Ectodermal cell (in vitro differentiated cells): ENCODE data around the gene LMF1.
"Not testable (repeated sequence)": the region's sequence is repeated elsewhere in the genome, so short reads cannot be mapped to it uniquely, and the experiment has no call there.

Source experiments
- H3K27ac ChIP-seq: 2 replicates; pipeline ENCODE4 v1.7.0; 2013; ENCODE audit warnings: mild to moderate bottlenecking, low read depth, low read length; ENCODE audit not compliant: insufficient read depth, poor library complexity, severe bottlenecking
- H3K27me3 ChIP-seq: 2 replicates; pipeline ENCODE4 v1.7.0; 2013; ENCODE audit warnings: mild to moderate bottlenecking, low read length; ENCODE audit not compliant: insufficient read depth, control insufficient read depth, poor library complexity, severe bottlenecking
- H3K36me3 ChIP-seq: one replicate; pipeline ENCODE4 v1.7.0; 2013; ENCODE audit warnings: low read length; ENCODE audit not compliant: control insufficient read depth, insufficient read depth
- H3K4me1 ChIP-seq: one replicate; pipeline ENCODE4 v1.7.0; 2013; ENCODE audit warnings: low read length; ENCODE audit not compliant: control insufficient read depth, insufficient read depth
- H3K4me3 ChIP-seq: 2 replicates; pipeline ENCODE4 v1.7.0; 2013; ENCODE audit warnings: low read depth, low read length, control low read depth; ENCODE audit not compliant: insufficient read depth
- H3K9me3 ChIP-seq: 2 replicates; pipeline ENCODE4 v1.7.0; 2013; ENCODE audit warnings: mild to moderate bottlenecking, low read length, moderate library complexity; ENCODE audit not compliant: control insufficient read depth
- WGBS, 2 experiments: methylation state at CpG; one replicate each; pipeline ENCODE4 v1.1.7; 2013; ENCODE audit warnings: missing lambda C conversion rate in 2 of 2; 5-methylcytosine and 5-hydroxymethylcytosine counted together

LMF1 gene

GRCh38 chr16:965036-965395 lies 5.8 kb downstream of the LMF1 start:
- no peak overlapping the region for H3K4me3 ChIP-seq
- peaks cover 31% of the 10 kb centered on the region for H3K4me1 ChIP-seq
- H3K9me3 ChIP-seq = no peaks in the 10 kb centered on the region

DNA sequence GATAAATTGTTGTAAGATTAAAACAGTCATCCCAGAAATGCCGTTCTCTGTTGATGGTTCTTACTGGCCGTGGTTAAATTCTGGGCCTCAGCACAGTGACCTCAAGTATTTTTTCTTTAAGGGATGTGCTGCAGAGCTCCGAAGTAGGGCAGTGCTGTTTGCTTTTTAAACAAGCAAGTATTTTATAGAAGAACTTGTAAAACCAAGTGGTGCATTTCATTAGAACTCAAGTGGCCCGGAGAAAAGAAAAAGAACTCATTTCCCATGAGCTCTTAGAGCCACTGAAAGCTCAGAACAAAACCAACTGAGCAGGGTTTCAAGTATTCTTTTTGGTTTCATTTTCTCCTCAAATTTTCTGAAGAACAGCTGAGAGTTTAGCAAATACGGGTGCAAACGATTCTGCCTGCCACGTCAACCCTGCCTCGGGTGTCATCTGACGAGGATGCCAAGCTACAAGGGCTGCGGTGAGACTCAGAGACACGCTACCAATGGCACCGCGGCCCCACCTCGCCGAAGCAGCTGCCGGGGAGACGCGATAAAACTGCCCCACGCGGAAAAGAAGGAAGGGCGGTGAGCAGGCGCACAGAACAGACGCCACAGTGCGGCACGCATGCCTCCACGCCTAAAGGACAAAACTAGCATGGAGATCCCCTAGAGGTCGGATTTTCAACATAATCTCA lies 6.3 kb downstream of the LMF1 start:
- H3K27me3 ChIP-seq = peaks cover 2% of the 10 kb centered on the region
- WGBS, 2 experiments = 91% methylated on average over 27 of the region's 27 CpGs
- H3K4me3 ChIP-seq = no peak overlapping the region
- H3K27ac ChIP-seq = no peak overlapping the region
- peaks cover 5% of the 10 kb centered on the region for H3K36me3 ChIP-seq
- H3K4me1 ChIP-seq = peaks cover 27% of the 10 kb centered on the region
- H3K9me3 ChIP-seq = no peaks in the 10 kb centered on the region

More at GRCh38 chr16:965036-965395, 5.8 kb downstream of the LMF1 start:
- H3K27ac ChIP-seq = no peak overlapping the region
- peaks cover 5% of the 10 kb centered on the region for H3K36me3 ChIP-seq
- WGBS, 2 experiments = 95% methylated on average over 13 of the region's 13 CpGs
- H3K27me3 ChIP-seq = peaks cover 8% of the 10 kb centered on the region

GRCh38 chr16:963913-964312 lies 6.9 kb downstream of the LMF1 start:
- Histone ChIP-seq H3K4me1 (peaks cover 21% of the 10 kb centered on the region), H3K4me3 (no peak overlapping the region)
- WGBS, 2 experiments = 93 to 94% methylated on average over 17 of the region's 17 CpGs

GRCh38 chr16:962901-963814 lies 7.6 kb downstream of the LMF1 start:
- H3K4me3 ChIP-seq = no peak overlapping the region
- H3K36me3 ChIP-seq = peaks cover 5% of the 10 kb centered on the region
- no peak overlapping the region for H3K27ac ChIP-seq
- 94 to 95% methylated on average over 23 of the region's 23 CpGs for WGBS, 2 experiments
- peaks cover 15% of the 10 kb centered on the region for H3K4me1 ChIP-seq
- H3K9me3 ChIP-seq = no peaks in the 10 kb centered on the region
- no peaks in the 10 kb centered on the region for H3K27me3 ChIP-seq

More at GRCh38 chr16:963913-964312, 6.9 kb downstream of the LMF1 start:
- Histone ChIP-seq H3K9me3 (no peaks in the 10 kb centered on the region), H3K27ac (no peak overlapping the region), H3K36me3 (peaks cover 5% of the 10 kb centered on the region), H3K27me3 (no peaks in the 10 kb centered on the region)

GRCh38 chr16:962366-962765 lies 8.4 kb downstream of the LMF1 start:
- Histone ChIP-seq H3K4me1 (peaks cover 8% of the 10 kb centered on the region), H3K4me3 (no peak overlapping the region), H3K36me3 (peaks cover 5% of the 10 kb centered on the region), H3K27ac (no peak overlapping the region), H3K9me3 (no peaks in the 10 kb centered on the region), H3K27me3 (no peaks in the 10 kb centered on the region)
- WGBS, 2 experiments = 93 to 95% methylated on average over 20 to 22 of the region's 22 CpGs

DNA sequence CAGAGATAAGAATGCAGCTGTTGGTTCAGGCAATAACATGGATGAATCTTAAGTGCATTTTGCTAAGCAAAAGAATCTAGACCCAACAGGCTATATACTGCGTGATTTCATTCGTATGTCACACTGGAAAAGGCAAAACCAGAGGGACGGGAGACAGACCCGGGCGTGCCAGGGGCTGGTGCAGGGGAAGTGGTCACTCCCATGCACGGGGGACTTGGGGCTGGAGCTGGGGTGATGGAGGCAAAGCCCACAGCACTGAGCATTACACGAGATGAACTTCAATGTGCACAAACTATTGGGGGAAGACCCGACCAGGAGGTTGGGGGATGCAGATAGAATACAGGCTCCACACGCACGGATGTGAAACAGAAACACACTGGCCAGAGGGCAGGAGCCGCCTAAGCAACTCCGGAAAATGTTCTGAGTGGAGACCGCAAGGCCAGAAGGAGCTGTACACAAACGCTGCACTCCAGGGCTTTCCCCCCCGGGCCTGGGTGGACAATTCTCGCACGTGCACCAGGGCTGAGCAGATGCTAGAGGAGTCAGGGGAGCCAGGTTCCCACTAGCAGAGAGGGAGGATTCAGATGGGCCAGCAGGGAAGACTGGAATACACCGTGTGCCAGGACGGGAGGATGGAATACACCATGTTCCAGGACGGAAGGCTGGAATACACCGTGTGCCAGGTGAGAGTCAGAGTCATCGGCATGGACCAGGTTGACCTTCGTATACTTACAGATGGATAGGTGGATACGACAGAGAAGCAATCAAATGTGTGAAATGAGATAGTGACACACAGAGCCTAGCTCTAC lies 11.3 kb downstream of the LMF1 start:
- Histone ChIP-seq H3K4me1 (peaks cover 5% of the 10 kb centered on the region), H3K36me3 (no peaks in the 10 kb centered on the region), H3K4me3 (no peak overlapping the region), H3K27ac (no peak overlapping the region), H3K27me3 (no peaks in the 10 kb centered on the region), H3K9me3 (no peaks in the 10 kb centered on the region)
- WGBS, 2 experiments = 92 to 94% methylated on average over 24 of the region's 24 CpGs

GRCh38 chr16:955766-956165 lies 15.0 kb downstream of the LMF1 start:
- H3K27ac ChIP-seq, H3K4me1 ChIP-seq, H3K27me3 ChIP-seq, H3K36me3 ChIP-seq, H3K4me3 ChIP-seq, H3K9me3 ChIP-seq: not testable (repeated sequence)
- WGBS, 2 experiments = 95 to 96% methylated on average over 27 of the region's 27 CpGs

- not testable (repeated sequence) for H3K36me3 ChIP-seq, H3K4me1 ChIP-seq, H3K4me3 ChIP-seq, H3K9me3 ChIP-seq, H3K27ac ChIP-seq, H3K27me3 ChIP-seq
- 90 to 92% methylated on average over 4 of the region's 7 CpGs for WGBS, 2 experiments
These were observed 17.0 kb downstream of the LMF1 start for GRCh38 chr16:953818-954217.

- H3K4me1 ChIP-seq = no peaks in the 10 kb centered on the region
- no peak overlapping the region for H3K4me3 ChIP-seq
- H3K36me3 ChIP-seq = no peaks in the 10 kb centered on the region
- WGBS, 2 experiments = 85 to 86% methylated on average over 12 of the region's 12 CpGs
- H3K9me3 ChIP-seq = no peaks in the 10 kb centered on the region
- H3K27me3 ChIP-seq = no peaks in the 10 kb centered on the region
- H3K27ac ChIP-seq = no peak overlapping the region
These were observed 18.5 kb downstream of the LMF1 start for GRCh38 chr16:952321-952720.
